Measurements from ENCODE around the gene SPI1. TPM values are rescaled to one million over a fixed set of nuclear protein-coding genes. Genes with fewer than 3 reads are reported as not detected.

SPI1 gene
- polyA plus RNA-seq, 1 donor (not counting 4 experiments of a cell fraction or from before 2014, with no cell fraction given), result not detected

GRCh38 chr11:47366020-47366490 is 12.3 kb downstream of the SPI1 start:
- no peak overlapping the region for H3K9ac ChIP-seq (ENCODE audit: control insufficient read depth, extremely low read depth, insufficient read depth, low read length)
- dilution Hi-C loops (cut with MboI; ENCODE audit: extremely low pct_ligation_motif_present, low sequenced_read_pairs), result no loop called here
- H3K4me1 ChIP-seq (ENCODE audit: control insufficient read depth, extremely low read depth, insufficient read depth, low read length), result no peaks in the 10 kb centered on the region
- H4K20me1 ChIP-seq (ENCODE audit: control insufficient read depth, extremely low read depth, insufficient read depth, low read length), result no peaks in the 10 kb centered on the region
- H3K27me3 ChIP-seq (ENCODE audit: control insufficient read depth, extremely low read depth, insufficient read depth, low read length), result no peaks in the 10 kb centered on the region
- DNase-seq (ENCODE audit: low read depth, low spot score), result no peak
- H3K4me3 ChIP-seq (ENCODE audit: control insufficient read depth in 2 of 3, extremely low read depth in 1 of 3, insufficient read depth in 2 of 3, low read depth in 1 of 3, low read length in 3 of 3), result no peak overlapping the region
- H3K27ac ChIP-seq (ENCODE audit: control insufficient read depth, insufficient read depth, low read length), result no peak overlapping the region
- TF ChIP-seq CTCF (optimal IDR thresholded peaks at IDR 0.05 in 1 of 3, IDR thresholded peaks at IDR 0.05 in 1 of 3, conservative IDR thresholded peaks at IDR 0.05 in 1 of 3; ENCODE audit: extremely low read depth in 1 of 3, insufficient read depth in 2 of 3, low read length in 3 of 3) (no peak), EZH2 (IDR thresholded peaks at IDR 0.05; ENCODE audit: low read length) (no peak)
- no peaks in the 10 kb centered on the region for H3K9me3 ChIP-seq (ENCODE audit: control insufficient read depth, low read depth, low read length)
- no peak for FAIRE-seq
- no peak overlapping the region for H2AFZ ChIP-seq (ENCODE audit: control insufficient read depth, low read length)
- H3K4me2 ChIP-seq (ENCODE audit: control insufficient read depth, extremely low read depth, insufficient read depth, low read depth, low read length), result no peak overlapping the region
- H3K36me3 ChIP-seq (ENCODE audit: control insufficient read depth in 2 of 2, extremely low read depth in 1 of 2, insufficient read depth in 2 of 2, low read length in 2 of 2), result no peaks in the 10 kb centered on the region
- no peaks in the 10 kb centered on the region for H3K79me2 ChIP-seq (ENCODE audit: control insufficient read depth, insufficient read depth, low read length)
- no peaks in the 10 kb centered on the region for H3K9me1 ChIP-seq (ENCODE audit: control insufficient read depth, extremely low read depth, insufficient read depth, low read length)

- H3K4me2 ChIP-seq (ENCODE audit: control insufficient read depth, extremely low read depth, insufficient read depth, low read depth, low read length), result no peak overlapping the region
- no peaks in the 10 kb centered on the region for H3K36me3 ChIP-seq (ENCODE audit: control insufficient read depth in 2 of 2, extremely low read depth in 1 of 2, insufficient read depth in 2 of 2, low read length in 2 of 2)
- no peaks in the 10 kb centered on the region for H3K4me1 ChIP-seq (ENCODE audit: control insufficient read depth, extremely low read depth, insufficient read depth, low read length)
- dilution Hi-C loops (cut with MboI; ENCODE audit: extremely low pct_ligation_motif_present, low sequenced_read_pairs), result no loop called here
- no peaks in the 10 kb centered on the region for H3K79me2 ChIP-seq (ENCODE audit: control insufficient read depth, insufficient read depth, low read length)
- FAIRE-seq (no peak), DNase-seq (ENCODE audit: low read depth, low spot score) (no peak)
- H3K27me3 ChIP-seq (ENCODE audit: control insufficient read depth, extremely low read depth, insufficient read depth, low read length), result no peaks in the 10 kb centered on the region
- H4K20me1 ChIP-seq (ENCODE audit: control insufficient read depth, extremely low read depth, insufficient read depth, low read length), result no peaks in the 10 kb centered on the region
- no peak overlapping the region for H3K9ac ChIP-seq (ENCODE audit: control insufficient read depth, extremely low read depth, insufficient read depth, low read length)
- TF ChIP-seq CTCF (optimal IDR thresholded peaks at IDR 0.05 in 1 of 3, IDR thresholded peaks at IDR 0.05 in 1 of 3, conservative IDR thresholded peaks at IDR 0.05 in 1 of 3; ENCODE audit: extremely low read depth in 1 of 3, insufficient read depth in 2 of 3, low read length in 3 of 3) (no peak), EZH2 (IDR thresholded peaks at IDR 0.05; ENCODE audit: low read length) (no peak)
- H3K9me3 ChIP-seq (ENCODE audit: control insufficient read depth, low read depth, low read length), result no peaks in the 10 kb centered on the region
- H3K9me1 ChIP-seq (ENCODE audit: control insufficient read depth, extremely low read depth, insufficient read depth, low read length), result no peaks in the 10 kb centered on the region
- no peak overlapping the region for H2AFZ ChIP-seq (ENCODE audit: control insufficient read depth, low read length)
- no peak overlapping the region for H3K27ac ChIP-seq (ENCODE audit: control insufficient read depth, insufficient read depth, low read length)
- H3K4me3 ChIP-seq (ENCODE audit: control insufficient read depth in 2 of 3, extremely low read depth in 1 of 3, insufficient read depth in 2 of 3, low read depth in 1 of 3, low read length in 3 of 3), result no peak overlapping the region
Measured at GRCh38 chr11:47361419-47361818, 16.9 kb downstream of the SPI1 start.

Data from keratinocyte (primary cell).